ENCODE data around the gene KLF2.

DNA sequence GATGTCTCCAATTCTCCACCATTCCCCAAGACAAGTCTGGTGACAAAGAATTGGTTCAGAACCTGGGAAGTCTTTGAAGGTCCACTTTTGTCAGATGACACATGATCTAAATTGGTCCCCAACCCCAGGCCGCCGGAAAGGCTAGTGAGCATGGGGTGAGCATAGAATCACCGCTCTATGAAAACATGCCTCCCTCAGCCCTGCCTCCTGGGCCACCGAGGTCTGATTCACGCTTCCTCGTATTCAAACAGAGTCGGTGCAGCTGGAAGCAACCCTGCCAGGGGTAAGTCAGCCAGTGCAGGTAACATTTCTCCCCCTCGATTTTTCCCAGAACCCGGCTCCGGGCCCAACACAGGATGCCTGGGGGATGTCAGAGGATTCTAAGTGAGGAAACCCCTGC is 33.9 kb upstream of the KLF2 start:
- TF ChIP-seq POLR2A (IDR thresholded peaks at IDR 0.05), result no peak
- TF ChIP-seq, protein P1, sequence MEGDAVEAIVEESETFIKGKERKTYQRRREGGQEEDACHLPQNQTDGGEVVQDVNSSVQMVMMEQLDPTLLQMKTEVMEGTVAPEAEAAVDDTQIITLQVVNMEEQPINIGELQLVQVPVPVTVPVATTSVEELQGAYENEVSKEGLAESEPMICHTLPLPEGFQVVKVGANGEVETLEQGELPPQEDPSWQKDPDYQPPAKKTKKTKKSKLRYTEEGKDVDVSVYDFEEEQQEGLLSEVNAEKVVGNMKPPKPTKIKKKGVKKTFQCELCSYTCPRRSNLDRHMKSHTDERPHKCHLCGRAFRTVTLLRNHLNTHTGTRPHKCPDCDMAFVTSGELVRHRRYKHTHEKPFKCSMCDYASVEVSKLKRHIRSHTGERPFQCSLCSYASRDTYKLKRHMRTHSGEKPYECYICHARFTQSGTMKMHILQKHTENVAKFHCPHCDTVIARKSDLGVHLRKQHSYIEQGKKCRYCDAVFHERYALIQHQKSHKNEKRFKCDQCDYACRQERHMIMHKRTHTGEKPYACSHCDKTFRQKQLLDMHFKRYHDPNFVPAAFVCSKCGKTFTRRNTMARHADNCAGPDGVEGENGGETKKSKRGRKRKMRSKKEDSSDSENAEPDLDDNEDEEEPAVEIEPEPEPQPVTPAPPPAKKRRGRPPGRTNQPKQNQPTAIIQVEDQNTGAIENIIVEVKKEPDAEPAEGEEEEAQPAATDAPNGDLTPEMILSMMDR (IDR thresholded peaks at IDR 0.05), result no peak
- TF ChIP-seq POLR2AphosphoS5 (IDR thresholded peaks at IDR 0.05), result no peak

Data from stomach (tissue), 4 donors.